Adipocyte (in vitro differentiated cells): ENCODE measurements around the gene KLHL8.
"Not testable (repeated sequence)": the region's sequence is repeated elsewhere in the genome, so short reads cannot be mapped to it uniquely, and the experiment has no call there.

Experiments used
- DNase-seq: peaks from one replicate; pipeline ENCODE4 v3.0.0-alpha.2; 2015; ENCODE audit warnings: low read depth
- H3K27me3 ChIP-seq: replicated peaks from 2 replicates; pipeline ENCODE4 v1.7.0; 2013; ENCODE audit warnings: mild to moderate bottlenecking, low read length, moderate library complexity; ENCODE audit not compliant: control insufficient read depth, insufficient read depth
- H3K36me3 ChIP-seq: 2 replicates; pipeline ENCODE4 v1.7.0; 2013; ENCODE audit warnings: low read length, mild to moderate bottlenecking, moderate library complexity; ENCODE audit not compliant: control insufficient read depth, insufficient read depth, severe bottlenecking
- H3K4me1 ChIP-seq: 2 replicates; pipeline ENCODE4 v1.7.0; 2013; ENCODE audit warnings: mild to moderate bottlenecking, low read length, moderate library complexity; ENCODE audit not compliant: control insufficient read depth, insufficient read depth
- H3K4me3 ChIP-seq: 2 replicates; pipeline ENCODE4 v1.7.0; 2013; ENCODE audit warnings: mild to moderate bottlenecking, low read length, moderate library complexity
- H3K9ac ChIP-seq: 2 replicates; pipeline ENCODE4 v1.7.0; 2013; ENCODE audit warnings: mild to moderate bottlenecking, low read length, moderate library complexity
- H3K9me3 ChIP-seq: 2 replicates; pipeline ENCODE4 v1.7.0; 2013; ENCODE audit warnings: mild to moderate bottlenecking, low read length, moderate library complexity; ENCODE audit not compliant: control insufficient read depth

The KLHL8 gene

DNA sequence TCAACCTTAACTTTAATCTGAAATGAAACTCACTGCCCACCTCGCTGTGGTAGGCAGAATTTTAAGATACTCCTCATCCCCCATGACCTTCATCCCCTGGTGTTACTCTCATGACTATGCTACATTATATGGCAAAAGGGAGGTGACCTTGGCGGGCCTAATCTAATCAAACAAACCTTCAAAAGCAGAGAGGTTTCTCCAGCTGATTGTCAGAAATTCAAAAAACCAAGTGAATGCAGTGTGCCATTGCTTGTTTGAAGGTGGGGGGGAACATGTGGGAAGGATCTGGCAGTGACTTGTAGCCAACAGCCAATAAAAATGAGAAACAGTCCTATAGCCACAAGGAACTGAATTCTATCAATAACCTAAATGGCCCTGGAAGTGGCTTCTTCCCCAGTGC is 48.5 kb downstream of the KLHL8 start:
- no peaks in the 10 kb centered on the region for H3K9me3 ChIP-seq
- DNase-seq: no peak
- H3K4me1 ChIP-seq: no peaks in the 10 kb centered on the region
- no peaks in the 10 kb centered on the region for H3K27me3 ChIP-seq
- peaks cover 29% of the 10 kb centered on the region for H3K36me3 ChIP-seq
- no peak overlapping the region for H3K4me3 ChIP-seq
- H3K9ac ChIP-seq: no peak overlapping the region

DNA sequence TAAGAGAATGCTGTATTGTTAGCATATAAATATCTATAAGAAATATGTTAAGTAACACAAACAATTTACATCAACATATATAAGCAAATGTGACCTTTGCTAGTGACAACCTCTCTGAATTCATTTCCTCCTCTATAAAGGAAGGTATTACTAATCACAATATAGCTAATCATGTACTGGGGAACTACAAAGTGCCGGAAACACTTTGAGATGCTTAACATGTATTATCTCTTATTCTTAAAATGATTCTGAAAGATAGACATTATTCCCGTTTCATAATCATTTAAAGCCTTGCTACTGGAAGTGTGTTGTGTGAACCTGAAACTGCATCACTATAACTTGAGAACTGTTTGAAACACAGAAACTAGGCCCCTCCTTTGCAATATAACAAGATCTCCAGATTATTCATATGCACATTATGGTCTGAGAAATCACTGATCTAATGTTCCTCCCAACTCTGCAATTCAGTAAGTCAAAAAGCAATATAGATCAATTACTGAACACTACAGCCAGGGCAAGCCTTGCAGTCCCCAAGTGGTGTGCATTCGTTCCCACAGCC is 54.0 kb downstream of the KLHL8 start:
- Histone ChIP-seq H3K36me3 (peaks cover 27% of the 10 kb centered on the region), H3K9ac (no peak overlapping the region), H3K27me3 (no peaks in the 10 kb centered on the region), H3K4me3 (no peak overlapping the region), H3K4me1 (no peaks in the 10 kb centered on the region), H3K9me3 (no peaks in the 10 kb centered on the region)
- DNase-seq: no peak

DNA sequence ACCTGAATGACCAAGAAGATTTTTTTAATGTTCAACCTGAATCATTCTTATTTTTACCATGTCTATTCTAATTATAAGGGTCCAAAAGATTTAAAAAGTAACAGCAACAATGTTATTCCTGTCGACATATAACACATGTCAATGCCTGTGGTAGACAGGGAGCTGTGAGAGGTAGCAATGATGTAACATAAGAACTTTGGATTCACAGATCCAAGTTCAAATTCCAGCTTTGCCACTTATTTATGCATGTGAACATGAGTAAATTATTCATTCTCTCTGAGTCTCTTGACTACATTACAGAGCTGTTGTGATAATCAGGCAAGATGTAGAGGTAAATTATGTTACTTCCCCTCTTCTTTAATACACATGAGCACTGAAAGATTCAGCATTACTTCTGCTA is 54.5 kb downstream of the KLHL8 start:
- Histone ChIP-seq H3K9me3 (no peaks in the 10 kb centered on the region), H3K27me3 (no peaks in the 10 kb centered on the region), H3K4me1 (no peaks in the 10 kb centered on the region), H3K4me3 (no peak overlapping the region), H3K9ac (no peak overlapping the region), H3K36me3 (peaks cover 27% of the 10 kb centered on the region)
- no peak for DNase-seq

DNA sequence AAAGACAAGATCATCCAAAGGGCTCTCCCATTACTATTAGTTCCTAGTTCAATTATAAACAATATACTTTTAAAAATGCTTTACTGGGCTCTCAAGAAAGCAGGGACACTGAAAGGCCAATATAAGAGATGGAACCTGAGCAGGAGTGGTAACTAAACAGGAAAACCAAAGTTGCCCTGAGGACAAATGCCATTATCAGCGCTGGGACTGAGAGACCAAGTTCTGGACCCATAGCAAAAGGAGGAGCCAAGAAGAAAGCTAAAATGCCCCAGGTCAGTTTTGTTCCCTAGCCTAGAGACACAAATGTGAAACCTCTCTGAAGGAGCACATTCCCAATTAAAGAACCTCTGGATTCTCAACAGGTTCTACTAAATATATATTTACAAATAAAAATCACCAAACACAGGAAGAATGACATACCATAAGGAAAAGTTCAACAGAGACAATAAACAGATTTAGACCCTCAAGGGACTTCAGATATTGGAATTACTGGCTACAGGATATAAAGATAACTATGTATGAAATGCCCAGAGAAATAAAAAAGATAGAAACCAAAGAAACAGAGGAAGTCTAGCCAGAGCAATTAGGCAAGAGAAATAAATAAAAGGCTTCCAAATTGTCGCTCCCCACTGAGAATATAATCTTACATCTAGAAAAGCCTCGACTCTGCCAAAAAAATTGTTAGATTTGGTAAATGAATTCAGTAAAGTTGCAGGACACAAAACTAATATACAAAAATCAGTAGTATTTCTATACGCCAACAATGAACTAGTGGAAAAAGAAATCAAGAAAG is 67.1 kb downstream of the KLHL8 start:
- Histone ChIP-seq H3K4me1 (peaks cover 11% of the 10 kb centered on the region), H3K4me3 (no peak overlapping the region), H3K27me3 (no peaks in the 10 kb centered on the region), H3K36me3 (no peaks in the 10 kb centered on the region), H3K9ac (no peak overlapping the region), H3K9me3 (no peaks in the 10 kb centered on the region)
- DNase-seq: no peak

DNA sequence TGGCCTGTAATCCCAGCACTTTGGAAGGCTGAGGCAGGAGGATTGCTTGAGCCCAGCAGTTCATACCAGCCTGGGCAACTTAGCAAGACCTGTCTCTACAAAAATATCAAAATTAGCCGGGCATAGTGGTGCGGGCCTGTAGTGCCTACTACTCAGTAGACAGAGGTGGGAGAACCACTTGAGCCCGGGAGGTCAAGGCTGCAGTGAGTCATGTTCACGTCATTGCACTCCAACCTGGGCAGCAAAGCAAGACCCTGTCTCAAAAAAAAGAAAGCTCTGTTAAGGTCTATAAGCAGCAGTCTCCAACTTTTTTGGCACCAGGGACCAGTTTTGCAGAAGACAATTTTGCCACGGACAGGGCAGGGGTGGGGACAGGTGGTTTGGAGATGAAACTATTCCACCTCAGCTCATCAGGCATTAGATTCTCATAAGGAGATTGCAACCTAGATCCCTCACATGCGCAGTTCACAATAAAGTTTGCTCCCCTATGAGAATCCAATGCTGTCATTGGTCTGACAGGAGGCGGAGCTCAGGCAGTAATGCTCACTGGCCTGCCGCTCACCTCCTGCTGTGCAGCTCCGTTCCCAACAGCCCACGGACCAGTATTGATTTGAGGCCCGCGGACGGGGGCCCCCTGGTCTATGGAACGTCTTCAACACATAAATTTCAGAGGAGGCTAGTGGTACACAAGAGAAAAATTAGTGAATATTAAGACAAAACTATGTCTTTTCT is 67.9 kb downstream of the KLHL8 start:
- no peaks in the 10 kb centered on the region for H3K27me3 ChIP-seq
- no peaks in the 10 kb centered on the region for H3K36me3 ChIP-seq
- DNase-seq: no peak
- no peaks in the 10 kb centered on the region for H3K9me3 ChIP-seq
- no peak overlapping the region for H3K4me3 ChIP-seq
- H3K4me1 ChIP-seq: peaks cover 11% of the 10 kb centered on the region
- H3K9ac ChIP-seq: no peak overlapping the region

DNA sequence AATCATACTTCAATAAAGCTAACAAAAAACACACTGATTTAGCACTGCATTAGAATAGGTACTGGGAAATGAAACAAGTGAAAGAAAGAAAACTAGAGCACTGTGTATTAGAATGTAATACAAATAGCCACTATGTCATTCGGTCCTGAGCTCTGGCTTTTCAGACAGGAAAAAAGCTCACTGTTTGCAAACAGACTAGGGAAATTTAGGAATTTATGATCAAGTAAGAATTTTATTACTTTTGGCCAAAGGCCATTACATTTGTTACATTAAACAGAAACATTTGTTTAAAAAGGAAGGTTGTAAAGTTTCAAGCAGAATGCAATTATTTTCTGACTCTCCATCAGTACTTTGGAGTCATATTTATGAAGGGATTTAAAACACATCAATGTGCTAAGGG is 68.7 kb downstream of the KLHL8 start:
- Histone ChIP-seq H3K9me3 (no peaks in the 10 kb centered on the region), H3K4me3 (no peak overlapping the region), H3K9ac (peak overlapping the region; percentile 34), H3K36me3 (no peaks in the 10 kb centered on the region), H3K4me1 (peaks cover 11% of the 10 kb centered on the region), H3K27me3 (no peaks in the 10 kb centered on the region)
- peak; percentile 9 for DNase-seq

DNA sequence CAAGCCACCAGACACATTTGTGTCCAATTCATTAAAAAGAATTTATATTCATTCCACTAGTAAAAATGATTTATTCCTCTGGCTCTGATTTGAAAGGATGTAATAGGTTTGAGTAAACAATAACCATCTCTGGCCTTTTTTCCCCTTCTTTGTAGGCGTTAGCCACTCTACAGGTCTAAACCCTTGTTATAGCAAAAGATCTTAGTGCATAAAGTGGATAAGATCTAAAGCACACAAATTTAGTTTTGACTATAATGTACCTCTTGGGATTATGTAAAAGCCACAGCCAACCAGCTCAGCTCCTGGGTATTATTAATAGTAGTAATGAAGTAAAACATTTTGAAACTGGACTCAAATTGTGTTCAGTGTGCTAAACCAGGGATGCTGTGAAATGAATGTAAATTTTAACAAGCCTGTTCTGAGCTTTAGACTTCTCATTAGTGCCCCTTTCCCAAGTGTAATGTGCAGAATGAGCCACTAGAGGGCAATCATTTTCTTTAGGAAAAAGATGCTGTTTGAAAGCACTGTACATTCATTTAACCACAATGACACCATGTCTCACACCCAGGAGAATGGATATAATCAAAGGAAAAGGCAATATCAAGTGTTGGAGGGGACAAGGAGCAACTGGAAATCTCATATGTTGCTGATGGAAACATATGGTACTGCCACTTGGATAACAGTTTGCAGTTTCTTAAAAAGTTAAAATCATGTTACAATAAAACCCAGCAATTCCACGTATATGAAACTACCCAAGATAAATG is 69.7 kb downstream of the KLHL8 start:
- H3K9me3 ChIP-seq: no peaks in the 10 kb centered on the region
- H3K4me1 ChIP-seq: peaks cover 16% of the 10 kb centered on the region
- H3K4me3 ChIP-seq: no peak overlapping the region
- no peaks in the 10 kb centered on the region for H3K27me3 ChIP-seq
- peaks cover 6% of the 10 kb centered on the region for H3K36me3 ChIP-seq
- no peak overlapping the region for H3K9ac ChIP-seq
- DNase-seq: peak; percentile 92

DNA sequence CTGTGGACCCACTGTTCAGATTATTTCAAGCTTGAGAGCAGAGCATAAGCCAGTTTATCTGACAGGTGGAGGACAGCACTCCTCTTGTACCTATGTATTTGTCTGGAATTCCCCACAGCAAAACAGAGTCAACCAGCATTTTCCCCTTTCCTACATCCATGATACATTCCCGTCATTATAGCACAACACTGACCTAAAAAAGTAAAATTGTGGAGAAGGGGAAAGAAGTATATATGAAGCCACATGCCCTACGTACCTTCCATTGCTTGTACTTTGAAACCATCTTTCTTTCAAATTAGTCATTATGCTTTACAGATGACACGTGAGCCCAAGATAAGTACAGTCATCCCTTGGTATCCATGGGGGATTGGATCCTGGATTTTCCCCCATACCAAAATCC is 73.3 kb downstream of the KLHL8 start:
- Histone ChIP-seq H3K9ac (no peak overlapping the region), H3K9me3 (no peaks in the 10 kb centered on the region), H3K36me3 (peaks cover 21% of the 10 kb centered on the region), H3K4me1 (peaks cover 16% of the 10 kb centered on the region), H3K27me3 (no peaks in the 10 kb centered on the region), H3K4me3 (no peak overlapping the region)
- no peak for DNase-seq

DNA sequence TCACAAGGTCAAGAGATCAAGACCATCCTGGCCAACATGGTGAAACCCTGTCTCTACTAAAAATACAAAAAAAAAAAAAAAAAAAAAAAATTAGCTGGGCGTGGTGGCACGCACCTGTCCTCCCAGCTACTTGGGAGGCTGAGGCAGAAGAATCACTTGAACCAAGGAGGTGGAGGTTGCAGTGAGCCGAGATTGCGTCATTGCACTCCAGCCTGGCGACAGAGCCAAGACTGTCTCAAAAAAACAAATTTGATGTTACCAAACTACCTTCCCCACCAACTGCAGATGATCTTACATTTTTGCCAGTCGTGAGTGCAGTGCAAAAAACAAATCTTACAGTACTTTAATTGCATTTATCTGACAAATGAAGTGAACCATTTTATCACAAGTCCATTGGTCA is 74.5 kb downstream of the KLHL8 start:
- H3K4me3 ChIP-seq, H3K9ac ChIP-seq, H3K27me3 ChIP-seq, H3K9me3 ChIP-seq, DNase-seq: not testable (repeated sequence)
- H3K4me1 ChIP-seq: peaks cover 15% of the 10 kb centered on the region
- peaks cover 30% of the 10 kb centered on the region for H3K36me3 ChIP-seq

DNA sequence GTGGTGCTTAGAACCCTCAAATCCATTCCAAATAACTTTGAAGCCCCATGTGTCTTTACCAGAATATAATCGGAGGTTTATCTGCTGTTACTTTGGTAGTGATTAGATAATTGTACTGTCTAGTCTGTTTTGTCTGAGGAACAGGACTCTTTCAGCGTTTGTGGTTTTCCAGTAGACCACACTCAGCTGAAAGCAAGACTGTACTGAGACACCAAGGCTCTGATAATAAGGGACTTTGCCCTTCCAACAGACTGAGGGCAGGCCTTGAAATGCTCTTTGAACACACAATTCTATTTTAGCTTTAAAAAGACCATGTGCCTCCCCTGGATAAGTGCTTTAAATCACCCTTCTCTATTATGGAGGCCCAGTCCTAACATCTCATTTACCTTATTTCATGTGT is 76.1 kb downstream of the KLHL8 start:
- no peaks in the 10 kb centered on the region for H3K9me3 ChIP-seq
- no peaks in the 10 kb centered on the region for H3K27me3 ChIP-seq
- DNase-seq: no peak
- no peak overlapping the region for H3K4me3 ChIP-seq
- H3K9ac ChIP-seq: no peak overlapping the region
- H3K4me1 ChIP-seq: peaks cover 15% of the 10 kb centered on the region
- peaks cover 36% of the 10 kb centered on the region for H3K36me3 ChIP-seq

DNA sequence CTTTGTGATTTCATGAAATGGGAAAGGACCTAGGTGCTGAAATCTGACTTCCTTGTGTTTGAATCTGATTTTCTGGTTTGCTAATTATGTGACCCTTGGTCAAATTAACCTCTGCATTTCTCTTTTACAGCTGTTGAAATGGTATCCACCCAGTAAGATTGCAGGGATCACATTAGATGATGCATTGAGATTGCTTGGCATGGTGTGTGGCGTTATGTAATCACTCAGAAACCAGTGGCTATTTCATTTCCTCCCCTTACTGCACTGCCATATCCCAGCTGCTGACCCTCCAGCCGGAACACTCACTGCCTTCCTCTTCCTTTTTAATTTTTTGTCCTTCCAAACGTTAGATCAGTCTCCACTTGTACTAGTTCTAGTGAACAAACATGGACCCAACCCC is 79.0 kb downstream of the KLHL8 start:
- no peak overlapping the region for H3K9ac ChIP-seq
- H3K9me3 ChIP-seq: no peaks in the 10 kb centered on the region
- peaks cover 53% of the 10 kb centered on the region for H3K36me3 ChIP-seq
- no peak for DNase-seq
- H3K4me1 ChIP-seq: peaks cover 20% of the 10 kb centered on the region
- no peak overlapping the region for H3K4me3 ChIP-seq
- no peaks in the 10 kb centered on the region for H3K27me3 ChIP-seq
